Heart left ventricle (tissue), 13 donors: Measurements from ENCODE around the gene MAML3.

Experiments
- POLR2A ChIP-seq, 2 donors: fragments of 450-650 bp; IDR thresholded peaks; one replicate each; pipeline ENCODE4 v1.6.1; 2017; ENCODE audit warnings: antibody characterized with exemption in 2 of 2, mild to moderate bottlenecking in 2 of 2, moderate library complexity in 2 of 2
- TF ChIP-seq, protein P1 (sequence below), 12 donors: fragments of 200-600 bp; sonication (generic) in 4 of 12; IDR thresholded peaks; one replicate each; pipeline versions ENCODE4 v1.5.0 to v1.8.0; 2018 to 2022; ENCODE audit warnings: antibody characterized with exemption in 12 of 12, mild to moderate bottlenecking in 5 of 12
- donor health status: ischemic (EF 13 %, LVEDD 7.1; RV severe dilation, severe dysfunction).
- donor health status: DM: no; HTN: yes; CAD: no.
- donor health status: DM: no; HTN: no; CAD: no.
- donor health status: ischemic (EF 25% LVEDD 6.9; RV normal size, moderate dysfunction).
- donor health status: ischemic (EF 25% LVEDD 5.7; RV mildly dilated, moderate dysfunction).
- donor health status: ischemic (EF 35%, LVEDD 5.7; RV mildly dilated, moderate dysfunction).
- donor health status: nonischemic (EF 11% LVEDD 7.7; RV severe dilation, severe dysfunction).
- donor health status: DM: yes; HTN: yes; CAD: no.
- donor health status: PGD.
- donor health status: ischemic (EF 29% LVEDD 5.4; RV normal size, mild dysfunction).
- donor health status: nonischemic (EF 23%, LVEDD 6.1; RV moderate dilation, normal function).

DNA sequence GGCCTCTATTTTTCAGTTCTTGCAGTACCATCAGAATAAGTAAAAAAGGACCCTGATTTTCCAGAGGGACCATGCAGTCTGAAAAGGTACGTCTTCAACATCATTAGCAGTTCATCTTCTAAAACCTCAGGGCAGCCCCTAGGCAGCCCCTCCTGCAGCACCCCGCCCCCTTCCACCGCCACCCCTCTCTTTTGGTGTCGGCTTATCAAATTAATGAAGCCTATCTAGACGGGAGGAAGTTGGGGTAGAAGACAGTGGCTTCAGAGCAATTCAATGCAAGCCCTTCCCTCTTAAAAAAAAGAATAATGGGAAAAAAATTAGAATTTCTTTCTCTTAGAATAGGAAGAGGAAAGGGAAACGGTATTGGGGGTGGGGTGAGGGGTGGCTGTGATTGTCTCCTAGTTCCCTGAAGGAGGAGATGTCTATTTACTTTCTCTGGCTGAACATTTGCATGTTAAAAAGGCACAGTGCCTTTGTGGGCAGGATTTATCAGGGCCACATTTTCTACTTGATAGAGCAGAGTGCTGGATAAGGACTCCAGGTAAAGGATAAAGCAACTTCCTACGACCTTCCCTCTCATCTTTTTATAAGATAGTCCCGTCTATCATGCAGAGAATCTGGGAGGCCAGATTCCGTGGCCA, 329.0 kb downstream of the MAML3 start:
- TF ChIP-seq, protein P1, sequence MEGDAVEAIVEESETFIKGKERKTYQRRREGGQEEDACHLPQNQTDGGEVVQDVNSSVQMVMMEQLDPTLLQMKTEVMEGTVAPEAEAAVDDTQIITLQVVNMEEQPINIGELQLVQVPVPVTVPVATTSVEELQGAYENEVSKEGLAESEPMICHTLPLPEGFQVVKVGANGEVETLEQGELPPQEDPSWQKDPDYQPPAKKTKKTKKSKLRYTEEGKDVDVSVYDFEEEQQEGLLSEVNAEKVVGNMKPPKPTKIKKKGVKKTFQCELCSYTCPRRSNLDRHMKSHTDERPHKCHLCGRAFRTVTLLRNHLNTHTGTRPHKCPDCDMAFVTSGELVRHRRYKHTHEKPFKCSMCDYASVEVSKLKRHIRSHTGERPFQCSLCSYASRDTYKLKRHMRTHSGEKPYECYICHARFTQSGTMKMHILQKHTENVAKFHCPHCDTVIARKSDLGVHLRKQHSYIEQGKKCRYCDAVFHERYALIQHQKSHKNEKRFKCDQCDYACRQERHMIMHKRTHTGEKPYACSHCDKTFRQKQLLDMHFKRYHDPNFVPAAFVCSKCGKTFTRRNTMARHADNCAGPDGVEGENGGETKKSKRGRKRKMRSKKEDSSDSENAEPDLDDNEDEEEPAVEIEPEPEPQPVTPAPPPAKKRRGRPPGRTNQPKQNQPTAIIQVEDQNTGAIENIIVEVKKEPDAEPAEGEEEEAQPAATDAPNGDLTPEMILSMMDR (IDR thresholded peaks at IDR 0.05): no peak
- TF ChIP-seq POLR2A (IDR thresholded peaks at IDR 0.05): no peak
